GM23338 (cell line): Measurements from ENCODE around the gene PAX5. TPM values are rescaled to one million over a fixed set of nuclear protein-coding genes. Genes with fewer than 3 reads are reported as not detected.

ENCODE experiments used
- ATAC-seq: fragments of 200-7000 bp; cut with Tn5 transposase; 3 replicates; pipeline ENCODE4 v1.9.1; 2020
- DNase-seq: peaks from one replicate; pipeline ENCODE4 v3.0.0-alpha.2; 2015; ENCODE audit warnings: low spot score
- H2AFZ ChIP-seq: fragments of 200-600 bp; sonication (generic); 2 replicates; pipeline ENCODE4 v1.8.0; 2016; ENCODE audit warnings: antibody characterized with exemption, mild to moderate bottlenecking, moderate library complexity
- H3F3A ChIP-seq: fragments of 200-600 bp; sonication (generic); replicated peaks from 2 replicates; pipeline ENCODE4 v1.8.0; 2017; ENCODE audit warnings: antibody characterized with exemption, mixed run types, low read depth
- H3K27ac ChIP-seq: fragments of 200-600 bp; sonication (generic); 2 replicates; pipeline ENCODE4 v1.6.1; 2016; ENCODE audit warnings: low read depth
- H3K27me3 ChIP-seq: fragments of 200-600 bp; sonication (generic); 2 replicates; pipeline ENCODE4 v1.8.0; 2016; ENCODE audit warnings: mild to moderate bottlenecking, mixed run types, moderate library complexity; ENCODE audit not compliant: insufficient read depth
- H3K36me3 ChIP-seq: fragments of 200-600 bp; sonication (generic); 2 replicates; pipeline ENCODE4 v1.8.0; 2016; ENCODE audit warnings: mild to moderate bottlenecking; ENCODE audit not compliant: insufficient read depth
- H3K4me1 ChIP-seq: fragments of 200-600 bp; sonication (generic); 2 replicates; pipeline ENCODE4 v1.8.0; 2016; ENCODE audit warnings: mild to moderate bottlenecking, moderate library complexity; ENCODE audit not compliant: insufficient read depth
- H3K4me2 ChIP-seq: fragments of 200-600 bp; sonication (generic); 2 replicates; pipeline ENCODE4 v1.7.1; 2017; ENCODE audit warnings: mixed run types
- H3K4me3 ChIP-seq: fragments of 200-600 bp; sonication (generic); 2 replicates; pipeline ENCODE4 v1.6.1; 2016; ENCODE audit warnings: mixed run types
- H3K79me2 ChIP-seq: fragments of 200-600 bp; sonication (generic); replicated peaks from 2 replicates; pipeline ENCODE4 v1.8.0; 2017; ENCODE audit warnings: mild to moderate bottlenecking; ENCODE audit not compliant: insufficient read depth
- H3K9me2 ChIP-seq: fragments of 200-600 bp; sonication (generic); 2 replicates; pipeline ENCODE4 v1.8.0; 2017; ENCODE audit not compliant: insufficient read depth
- H4K20me1 ChIP-seq: fragments of 200-600 bp; sonication (generic); replicated peaks from 2 replicates; pipeline ENCODE4 v1.8.0; 2017; ENCODE audit warnings: mild to moderate bottlenecking; ENCODE audit not compliant: insufficient read depth
- H3K27ac Mint-ChIP-seq: 2 replicates; pipeline ENCODE4 v1.8.0; 2020; ENCODE audit warnings: inconsistent platforms, mild to moderate bottlenecking, moderate library complexity, mixed read lengths
- H3K27me3 Mint-ChIP-seq: 3 replicates; pipeline ENCODE4 v1.8.0; 2022; ENCODE audit warnings: low read depth, mild to moderate bottlenecking, moderate library complexity, mixed read lengths, inconsistent platforms; ENCODE audit not compliant: insufficient read depth, poor library complexity
- H3K36me3 Mint-ChIP-seq: 3 replicates; pipeline ENCODE4 v1.8.0; 2021; ENCODE audit warnings: low read depth, mild to moderate bottlenecking, inconsistent platforms, moderate library complexity, mixed read lengths
- H3K4me1 Mint-ChIP-seq: 3 replicates; pipeline ENCODE4 v1.8.0; 2020; ENCODE audit warnings: mild to moderate bottlenecking, inconsistent platforms, mixed read lengths
- H3K4me3 Mint-ChIP-seq: 3 replicates; pipeline ENCODE4 v1.8.0; 2021; ENCODE audit warnings: moderate library complexity, mild to moderate bottlenecking, inconsistent platforms, mixed read lengths
- H3K9me3 Mint-ChIP-seq: 3 replicates; pipeline ENCODE4 v1.8.0; 2020; ENCODE audit warnings: moderate library complexity, mild to moderate bottlenecking, inconsistent platforms, mixed read lengths
- EZH2 ChIP-seq: fragments of 200-600 bp; sonication (generic); IDR thresholded peaks from one replicate; pipeline ENCODE4 v1.8.0; 2017; ENCODE audit warnings: antibody characterized with exemption, mild to moderate bottlenecking, low read depth; ENCODE audit not compliant: unreplicated experiment
- EZH2phosphoT487 ChIP-seq: fragments of 200-600 bp; sonication (generic); IDR thresholded peaks from one replicate; pipeline ENCODE4 v1.8.1; 2018; ENCODE audit warnings: antibody characterized with exemption; ENCODE audit not compliant: unreplicated experiment
- JUNB ChIP-seq: IDR thresholded peaks from one replicate; pipeline ENCODE4 v1.6.1; 2016; ENCODE audit warnings: antibody characterized with exemption; ENCODE audit not compliant: unreplicated experiment
- STAT1 ChIP-seq: IDR thresholded peaks from one replicate; pipeline ENCODE4 v1.6.1; 2016; ENCODE audit warnings: antibody characterized with exemption; ENCODE audit not compliant: unreplicated experiment
- polyA plus RNA-seq: library from polyadenylated mRNA; unstranded; fragments of >200 nt; fragmentation: Nextera tagmentation; extraction: Ambion mirVana; gene quantifications from 2 replicates; pipeline ENCODE4 v1.2.1, GENCODE V29; 2016
- total RNA-seq: library from RNA; depleted of rRNA; stranded (reverse); fragments of >200 nt; shearing (Covaris generic); gene quantifications from 2 replicates; pipeline ENCODE4 v1.2.3, GENCODE V29; 2014
- TF ChIP-seq, protein P1 (sequence below), 2 experiments: fragments of 200-600 bp in 1 of 2; sonication (generic) in 1 of 2; conservative IDR thresholded peaks; 2 replicates each; pipeline versions ENCODE4 v1.5.1 to v1.6.1; 2016 to 2017; ENCODE audit warnings: antibody characterized with exemption in 2 of 2, low read depth in 2 of 2, mild to moderate bottlenecking in 2 of 2, moderate library complexity in 1 of 2
- TF ChIP-seq, protein P2 (sequence below): IDR thresholded peaks from one replicate; pipeline ENCODE4 v1.6.1; 2018; ENCODE audit warnings: antibody characterized with exemption; ENCODE audit not compliant: unreplicated experiment

The PAX5 gene
- total and polyA plus RNA-seq, 2 experiments from 2014 or later: 0.17 to 0.60 TPM

DNA sequence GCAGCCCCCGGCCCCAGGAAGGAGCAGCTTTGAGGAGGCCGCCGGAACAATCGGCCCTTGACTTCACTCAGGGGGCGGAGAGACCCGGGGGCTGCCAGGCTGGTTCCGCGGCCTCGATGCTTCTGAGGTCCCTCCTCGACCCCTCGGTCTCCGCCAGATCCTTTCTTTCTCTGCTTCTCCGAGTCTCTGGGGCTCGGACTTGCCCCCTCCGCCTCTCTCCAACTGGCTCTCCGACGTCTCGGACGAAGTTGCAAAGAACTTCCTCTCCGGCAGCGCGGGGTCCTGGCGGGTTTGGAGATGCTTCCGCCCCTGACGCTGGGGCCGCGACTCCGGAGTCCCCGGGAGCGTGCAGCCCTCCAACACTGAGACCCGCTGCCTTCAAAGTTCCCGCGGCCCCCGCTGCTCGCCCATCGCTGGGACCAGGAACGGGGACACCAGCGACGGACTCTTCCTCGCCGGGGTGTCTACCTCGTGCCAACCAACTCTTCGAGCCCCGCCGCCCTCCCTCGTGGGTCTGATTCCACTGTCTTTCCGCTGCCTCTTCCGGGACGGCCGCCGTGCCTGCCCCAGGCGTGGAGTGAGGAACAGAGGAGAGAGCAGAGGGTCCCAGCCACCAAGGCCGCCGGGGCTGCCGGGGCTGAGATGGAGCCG is 7.0 kb downstream of the PAX5 start:
- H3K36me3 Mint-ChIP-seq: peaks cover 2% of the 10 kb centered on the region; the same call in 1 of the 3 replicates

DNA sequence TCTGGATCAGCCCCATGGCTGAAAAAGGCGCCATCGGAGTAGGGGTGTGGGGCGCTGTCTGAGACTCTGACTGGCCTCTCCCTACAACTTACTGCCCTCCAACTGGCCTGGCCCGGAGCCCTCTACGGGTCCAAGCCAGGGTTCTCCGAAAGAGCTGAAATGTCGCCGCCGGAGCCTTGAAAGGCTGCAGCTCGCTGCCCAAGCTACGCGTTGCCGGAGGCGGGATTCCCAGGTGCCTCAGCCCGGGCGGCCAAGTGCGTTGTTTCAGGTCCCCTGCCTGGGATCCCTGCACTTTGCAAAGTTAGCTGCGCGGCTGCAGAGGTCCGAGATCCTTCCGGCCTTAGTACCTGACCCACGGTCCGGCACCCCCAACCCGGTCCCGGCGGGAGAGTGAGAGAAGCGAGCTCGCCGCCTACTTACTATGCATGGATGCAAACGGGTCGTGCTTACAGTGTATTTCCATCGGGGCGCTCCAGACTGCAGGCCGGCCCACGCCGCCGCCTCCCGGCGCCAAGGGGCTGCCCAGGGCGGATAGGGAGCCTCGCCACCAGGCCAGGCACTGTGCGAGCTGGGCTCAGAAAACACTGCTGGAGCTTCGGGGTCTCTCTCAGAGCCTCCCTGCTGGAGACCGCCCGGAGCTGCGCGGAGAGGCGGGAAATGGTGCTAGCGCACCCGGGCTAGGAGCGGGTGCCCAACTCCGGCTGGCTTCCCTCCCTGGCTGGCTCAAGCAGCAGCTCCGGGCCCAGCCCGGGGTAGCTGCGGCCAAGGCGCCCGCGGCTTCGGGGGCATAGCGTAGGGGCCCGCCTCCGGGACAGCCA is 7.7 kb downstream of the PAX5 start:
- H3K27ac ChIP-seq: no peak overlapping the region
- Mint-ChIP-seq H3K4me3 (peak overlapping the region; percentile 77), H3K9me3 (peaks cover 3% of the 10 kb centered on the region; the same call in 1 of the 3 replicates), H3K36me3 (peaks cover 2% of the 10 kb centered on the region; the same call in 1 of the 3 replicates), H3K27ac (no peak overlapping the region), H3K4me1 (peaks cover 33% of the 10 kb centered on the region), H3K27me3 (peaks cover 89% of the 10 kb centered on the region)
- DNase-seq (peak; percentile 70), ATAC-seq (peak; percentile 18)
- H3K27me3 ChIP-seq: peaks cover 98% of the 10 kb centered on the region
- no peaks in the 10 kb centered on the region; the same call in none of the 2 replicates for H4K20me1 ChIP-seq
- peak overlapping the region; percentile 68 for H3K4me3 ChIP-seq
- H3K9me2 ChIP-seq: no peaks in the 10 kb centered on the region
- peaks cover 18% of the 10 kb centered on the region; the same call in 1 of the 2 replicates for H3F3A ChIP-seq
- peak overlapping the region; percentile 86 for H2AFZ ChIP-seq
- no peaks in the 10 kb centered on the region for H3K79me2 ChIP-seq
- no peaks in the 10 kb centered on the region; the same call in 1 of the 2 replicates for H3K36me3 ChIP-seq
- peak overlapping the region; percentile 93 for H3K4me2 ChIP-seq
- peaks cover 45% of the 10 kb centered on the region for H3K4me1 ChIP-seq
- TF ChIP-seq JUNB (no peak), EZH2phosphoT487 (peak; percentile 95), EZH2 (peak; percentile 91), STAT1 (no peak)
- TF ChIP-seq, protein P1, sequence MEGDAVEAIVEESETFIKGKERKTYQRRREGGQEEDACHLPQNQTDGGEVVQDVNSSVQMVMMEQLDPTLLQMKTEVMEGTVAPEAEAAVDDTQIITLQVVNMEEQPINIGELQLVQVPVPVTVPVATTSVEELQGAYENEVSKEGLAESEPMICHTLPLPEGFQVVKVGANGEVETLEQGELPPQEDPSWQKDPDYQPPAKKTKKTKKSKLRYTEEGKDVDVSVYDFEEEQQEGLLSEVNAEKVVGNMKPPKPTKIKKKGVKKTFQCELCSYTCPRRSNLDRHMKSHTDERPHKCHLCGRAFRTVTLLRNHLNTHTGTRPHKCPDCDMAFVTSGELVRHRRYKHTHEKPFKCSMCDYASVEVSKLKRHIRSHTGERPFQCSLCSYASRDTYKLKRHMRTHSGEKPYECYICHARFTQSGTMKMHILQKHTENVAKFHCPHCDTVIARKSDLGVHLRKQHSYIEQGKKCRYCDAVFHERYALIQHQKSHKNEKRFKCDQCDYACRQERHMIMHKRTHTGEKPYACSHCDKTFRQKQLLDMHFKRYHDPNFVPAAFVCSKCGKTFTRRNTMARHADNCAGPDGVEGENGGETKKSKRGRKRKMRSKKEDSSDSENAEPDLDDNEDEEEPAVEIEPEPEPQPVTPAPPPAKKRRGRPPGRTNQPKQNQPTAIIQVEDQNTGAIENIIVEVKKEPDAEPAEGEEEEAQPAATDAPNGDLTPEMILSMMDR (conservative IDR thresholded peaks at IDR 0.05; ENCODE audit: low read depth in 2 of 2): no peak
- TF ChIP-seq, protein P2, sequence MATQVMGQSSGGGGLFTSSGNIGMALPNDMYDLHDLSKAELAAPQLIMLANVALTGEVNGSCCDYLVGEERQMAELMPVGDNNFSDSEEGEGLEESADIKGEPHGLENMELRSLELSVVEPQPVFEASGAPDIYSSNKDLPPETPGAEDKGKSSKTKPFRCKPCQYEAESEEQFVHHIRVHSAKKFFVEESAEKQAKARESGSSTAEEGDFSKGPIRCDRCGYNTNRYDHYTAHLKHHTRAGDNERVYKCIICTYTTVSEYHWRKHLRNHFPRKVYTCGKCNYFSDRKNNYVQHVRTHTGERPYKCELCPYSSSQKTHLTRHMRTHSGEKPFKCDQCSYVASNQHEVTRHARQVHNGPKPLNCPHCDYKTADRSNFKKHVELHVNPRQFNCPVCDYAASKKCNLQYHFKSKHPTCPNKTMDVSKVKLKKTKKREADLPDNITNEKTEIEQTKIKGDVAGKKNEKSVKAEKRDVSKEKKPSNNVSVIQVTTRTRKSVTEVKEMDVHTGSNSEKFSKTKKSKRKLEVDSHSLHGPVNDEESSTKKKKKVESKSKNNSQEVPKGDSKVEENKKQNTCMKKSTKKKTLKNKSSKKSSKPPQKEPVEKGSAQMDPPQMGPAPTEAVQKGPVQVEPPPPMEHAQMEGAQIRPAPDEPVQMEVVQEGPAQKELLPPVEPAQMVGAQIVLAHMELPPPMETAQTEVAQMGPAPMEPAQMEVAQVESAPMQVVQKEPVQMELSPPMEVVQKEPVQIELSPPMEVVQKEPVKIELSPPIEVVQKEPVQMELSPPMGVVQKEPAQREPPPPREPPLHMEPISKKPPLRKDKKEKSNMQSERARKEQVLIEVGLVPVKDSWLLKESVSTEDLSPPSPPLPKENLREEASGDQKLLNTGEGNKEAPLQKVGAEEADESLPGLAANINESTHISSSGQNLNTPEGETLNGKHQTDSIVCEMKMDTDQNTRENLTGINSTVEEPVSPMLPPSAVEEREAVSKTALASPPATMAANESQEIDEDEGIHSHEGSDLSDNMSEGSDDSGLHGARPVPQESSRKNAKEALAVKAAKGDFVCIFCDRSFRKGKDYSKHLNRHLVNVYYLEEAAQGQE: peak; percentile 5

More for the DNA sequence above, 7.0 kb downstream of the PAX5 start:
- Histone ChIP-seq H4K20me1 (peaks cover 3% of the 10 kb centered on the region; the same call in 1 of the 2 replicates), H3K36me3 (no peaks in the 10 kb centered on the region; the same call in 1 of the 2 replicates), H3F3A (peaks cover 18% of the 10 kb centered on the region; the same call in 1 of the 2 replicates), H3K27ac (no peak overlapping the region), H3K4me3 (peak overlapping the region; percentile 68), H3K4me2 (peak overlapping the region; percentile 93), H2AFZ (peak overlapping the region; percentile 90), H3K4me1 (peaks cover 49% of the 10 kb centered on the region), H3K9me2 (no peaks in the 10 kb centered on the region), H3K27me3 (peaks cover 98% of the 10 kb centered on the region), H3K79me2 (no peaks in the 10 kb centered on the region)
- no peak overlapping the region for H3K27ac Mint-ChIP-seq
- ATAC-seq (peak; percentile 3), DNase-seq (peak; percentile 58)
- H3K4me1 Mint-ChIP-seq: peaks cover 37% of the 10 kb centered on the region
- peaks cover 96% of the 10 kb centered on the region for H3K27me3 Mint-ChIP-seq
- TF ChIP-seq STAT1 (no peak), JUNB (no peak), EZH2phosphoT487 (peak; percentile 78), EZH2 (peak; percentile 86)
- H3K4me3 Mint-ChIP-seq: peak overlapping the region; percentile 77
- peaks cover 3% of the 10 kb centered on the region; the same call in 1 of the 3 replicates for H3K9me3 Mint-ChIP-seq
